Activated CD8-positive, alpha-beta memory T cell treated with anti-CD3 and anti-CD28 coated beads for 4 hours (primary cell): Measurements from ENCODE around the gene PCBD1.

ENCODE experiments used
- DNase-seq, 2 donors: peaks; one replicate each; pipeline ENCODE4 v3.0.0-alpha.2; 2020; ENCODE audit warnings: low read depth in 2 of 2

The PCBD1 gene

DNA sequence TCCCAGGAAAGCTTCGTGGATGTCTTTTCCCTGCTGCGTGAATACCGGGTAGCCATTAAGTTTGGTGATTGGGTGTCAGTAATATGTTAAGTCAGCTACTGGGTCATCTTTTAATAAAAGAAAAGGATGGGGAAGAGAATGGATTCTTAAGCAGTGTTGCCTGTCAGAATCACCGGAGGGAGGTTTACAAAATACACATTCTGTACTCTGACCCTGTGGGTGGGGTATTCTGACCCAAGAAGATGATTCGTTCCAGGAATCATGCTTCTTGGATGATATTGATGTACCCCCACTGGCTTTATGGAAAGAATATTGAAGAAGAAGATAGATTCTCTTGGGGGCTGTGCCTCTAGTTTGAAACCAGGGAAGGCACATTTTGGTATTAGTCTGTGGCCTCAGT is 54.3 kb downstream of the PCBD1 start:
- DNase-seq: no peak

DNA sequence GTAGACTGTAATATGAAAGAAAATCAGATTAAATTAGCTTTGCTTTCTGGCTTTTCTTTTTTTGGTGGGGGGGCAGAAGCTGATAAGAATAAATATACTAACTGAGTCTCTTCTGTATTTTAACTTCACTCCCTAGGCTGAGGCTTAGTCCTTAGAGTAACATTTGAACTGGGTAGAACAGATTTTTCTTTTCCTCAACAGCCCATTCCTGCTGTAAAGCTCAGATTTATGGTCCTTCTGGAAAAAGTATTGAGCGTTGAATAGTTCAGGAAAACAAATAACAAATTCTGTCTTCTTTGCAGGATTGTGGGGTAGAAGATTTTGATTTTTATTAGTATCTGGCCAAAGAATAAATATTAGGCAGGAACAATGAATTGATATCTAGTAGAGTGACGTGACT is 54.8 kb downstream of the PCBD1 start:
- DNase-seq: no peak
